GM18502 (cell line): ENCODE results near the gene INTS1.
"Not testable (repeated sequence)": the region's sequence is repeated elsewhere in the genome, so short reads cannot be mapped to it uniquely, and the experiment has no call there.

Source experiments
- ATAC-seq: cut with Tn5 transposase; IDR thresholded peaks from one replicate; pipeline ENCODE4 v1.9.1; 2021; ENCODE audit warnings: mild to moderate bottlenecking; ENCODE audit not compliant: unreplicated experiment, poor library complexity

INTS1 gene

GRCh38 chr7:1531263-1531978 lies 27.2 kb upstream of the INTS1 start:
- ATAC-seq: peak; percentile 19

GRCh38 chr7:1530946-1531262 lies 26.7 kb upstream of the INTS1 start:
- ATAC-seq: peak; percentile 22

- ATAC-seq: no peak
Observed at GRCh38 chr7:1529383-1530116, 25.4 kb upstream of the INTS1 start.

- no peak for ATAC-seq
Observed at GRCh38 chr7:1526271-1526754, 22.1 kb upstream of the INTS1 start.

- no peak for ATAC-seq
Observed at GRCh38 chr7:1525409-1525808, 21.2 kb upstream of the INTS1 start.

GRCh38 chr7:1523844-1524243 lies 19.7 kb upstream of the INTS1 start:
- ATAC-seq: no peak

GRCh38 chr7:1523208-1523607 lies 19.0 kb upstream of the INTS1 start:
- no peak for ATAC-seq

GRCh38 chr7:1521456-1521855 lies 17.3 kb upstream of the INTS1 start:
- ATAC-seq: no peak

- no peak for ATAC-seq
Observed at GRCh38 chr7:1520539-1521234, 16.5 kb upstream of the INTS1 start.

- ATAC-seq: not testable (repeated sequence)
Observed at GRCh38 chr7:1519322-1519922, 15.2 kb upstream of the INTS1 start.

GRCh38 chr7:1516586-1517251 lies 12.5 kb upstream of the INTS1 start:
- ATAC-seq: no peak

GRCh38 chr7:1515509-1515967 lies 11.3 kb upstream of the INTS1 start:
- ATAC-seq: not testable (repeated sequence)

- no peak for ATAC-seq
Observed at GRCh38 chr7:1514995-1515401, 10.8 kb upstream of the INTS1 start.

- no peak for ATAC-seq
Observed at GRCh38 chr7:1514407-1514806, 10.2 kb upstream of the INTS1 start.

GRCh38 chr7:1513657-1514095 lies 9.5 kb upstream of the INTS1 start:
- no peak for ATAC-seq

GRCh38 chr7:1512781-1513656 lies 8.8 kb upstream of the INTS1 start:
- no peak for ATAC-seq

- ATAC-seq: no peak
Observed at GRCh38 chr7:1511444-1512422, 7.5 kb upstream of the INTS1 start.

- ATAC-seq: no peak
Observed at GRCh38 chr7:1510780-1511154, 6.6 kb upstream of the INTS1 start.
